ENCODE measurements around the gene PRDX4.
"Not testable (repeated sequence)": the region's sequence is repeated elsewhere in the genome, so short reads cannot be mapped to it uniquely, and the experiment has no call there.

The PRDX4 gene

GRCh38 chrX:23667239-23668177 is at the start of gene PRDX4:
TSS of gene PRDX4 (plus strand) at chrX:23667493. CDS start at chrX:23667571, 78 bp downstream.
- DNase-seq (ENCODE audit: low read depth): peak; percentile 51

GRCh38 chrX:23621621-23622265 is 45.5 kb upstream of the PRDX4 start:
- no peak for DNase-seq (ENCODE audit: low read depth)

- no peak for DNase-seq (ENCODE audit: low read depth)
These were observed 43.5 kb upstream of the PRDX4 start for GRCh38 chrX:23623797-23624196.

- DNase-seq (ENCODE audit: low read depth): no peak
These were observed 40.6 kb upstream of the PRDX4 start for GRCh38 chrX:23626651-23627050.

- no peak for DNase-seq (ENCODE audit: low read depth)
These were observed 39.2 kb upstream of the PRDX4 start for GRCh38 chrX:23628131-23628530.

- no peak for DNase-seq (ENCODE audit: low read depth)
These were observed 36.2 kb upstream of the PRDX4 start for GRCh38 chrX:23631136-23631535.

- DNase-seq (ENCODE audit: low read depth): no peak
These were observed 33.3 kb upstream of the PRDX4 start for GRCh38 chrX:23633834-23634580.

GRCh38 chrX:23637187-23637586 is 30.1 kb upstream of the PRDX4 start:
- DNase-seq (ENCODE audit: low read depth): no peak

- no peak for DNase-seq (ENCODE audit: low read depth)
These were observed 24.3 kb upstream of the PRDX4 start for GRCh38 chrX:23643020-23643419.

- DNase-seq (ENCODE audit: low read depth): no peak
These were observed 22.5 kb upstream of the PRDX4 start for GRCh38 chrX:23644744-23645143.

GRCh38 chrX:23656091-23656490 is 11.2 kb upstream of the PRDX4 start:
- DNase-seq (ENCODE audit: low read depth): no peak

- DNase-seq (ENCODE audit: low read depth): no peak
These were observed 10.6 kb upstream of the PRDX4 start for GRCh38 chrX:23656684-23657083.

- DNase-seq (ENCODE audit: low read depth): no peak
These were observed 8.0 kb upstream of the PRDX4 start for GRCh38 chrX:23659339-23659738.

- DNase-seq (ENCODE audit: low read depth): not testable (repeated sequence)
These were observed 7.1 kb upstream of the PRDX4 start for GRCh38 chrX:23660083-23660765.

GRCh38 chrX:23660766-23661132 is 6.5 kb upstream of the PRDX4 start:
- no peak for DNase-seq (ENCODE audit: low read depth)

GRCh38 chrX:23661671-23662070 is 5.6 kb upstream of the PRDX4 start:
- DNase-seq (ENCODE audit: low read depth): no peak

GRCh38 chrX:23662187-23662586 is 5.1 kb upstream of the PRDX4 start:
- DNase-seq (ENCODE audit: low read depth): no peak

GRCh38 chrX:23662853-23663252 is 4.4 kb upstream of the PRDX4 start:
- no peak for DNase-seq (ENCODE audit: low read depth)

GRCh38 chrX:23664496-23664895 is 2.8 kb upstream of the PRDX4 start:
- no peak for DNase-seq (ENCODE audit: low read depth)

- DNase-seq (ENCODE audit: low read depth): no peak
These were observed 1.0 kb upstream of the PRDX4 start for GRCh38 chrX:23666282-23666681.

GRCh38 chrX:23668335-23668734 is 1.0 kb downstream of the PRDX4 start:
- no peak for DNase-seq (ENCODE audit: low read depth)

- DNase-seq (ENCODE audit: low read depth): no peak
These were observed 3.2 kb downstream of the PRDX4 start for GRCh38 chrX:23670528-23670927.

Measured in stimulated activated CD8-positive, alpha-beta memory T cell treated with anti-CD3 and anti-CD28 coated beads, Interleukin-15, amount 100 ng/mL, for 1 hour (primary cell).